Endothelial cell of umbilical vein (primary cell): ENCODE results near the gene ZNF821. TPM values are rescaled to one million over a fixed set of nuclear protein-coding genes. Genes with fewer than 3 reads are reported as not detected.
"Not testable (repeated sequence)": the region's sequence is repeated elsewhere in the genome, so short reads cannot be mapped to it uniquely, and the experiment has no call there.

ENCODE experiments used
- BruUV-seq: library from RNA; stranded (reverse); fragments of 400-500 nt; replicated peaks from 2 replicates; lab custom pipeline; 2021; lab: Mats Ljungman, UMichigan
- CTCF ChIA-PET: fragments of 300-600, 350-600 bp; sonication (Branson Sonifier 250); formaldehyde crosslinking; loops from one replicate; lab custom pipeline; 2021; ENCODE audit warnings: antibody characterized with exemption, inconsistent platforms; lab: Charles Lee
- POLR2A ChIA-PET: fragments of 300-600, 350-600 bp; sonication (Branson Sonifier 250); formaldehyde crosslinking; loops from one replicate; lab custom pipeline; 2021; ENCODE audit warnings: antibody characterized with exemption, inconsistent platforms; lab: Charles Lee
- DNase-seq: peaks from one replicate; pipeline ENCODE4 v3.0.0-alpha.2; 2011; ENCODE audit warnings: low read depth, low spot score
- FAIRE-seq: peaks from 2 replicates; lab custom pipeline; 2011; peaks lifted over from hg19 to GRCh38; lab: Jason Lieb, UNC
- H2AFZ ChIP-seq: 2 replicates; pipeline ENCODE4 v1.6.0; 2012; ENCODE audit warnings: low read depth, low read length, control low read depth, inconsistent platforms
- H3K27ac ChIP-seq: 2 replicates; pipeline ENCODE4 v1.5.1; 2011; ENCODE audit warnings: low read depth, mild to moderate bottlenecking, control low read depth, low read length, moderate library complexity; ENCODE audit not compliant: insufficient read depth
- H3K27me3 ChIP-seq, 2 experiments: 2 replicates each; pipeline versions ENCODE4 v1.6.0 to v1.6.1; 2011; ENCODE audit warnings: low read length in 2 of 2, mixed read lengths in 1 of 2; ENCODE audit not compliant: control insufficient read depth in 2 of 2, insufficient read depth in 2 of 2
- H3K36me3 ChIP-seq, 2 experiments: 2 replicates in 1 of 2; 3 replicates in 1 of 2; pipeline ENCODE4 v1.5.1; 2011; ENCODE audit warnings: low read length in 2 of 2, mild to moderate bottlenecking in 1 of 2, moderate library complexity in 1 of 2; ENCODE audit not compliant: control insufficient read depth in 2 of 2, insufficient read depth in 2 of 2; ENCODE audit errors: extremely low read depth in 1 of 2
- H3K4me1 ChIP-seq: 3 replicates; pipeline ENCODE4 v1.5.1; 2011; ENCODE audit warnings: mild to moderate bottlenecking, low read length; ENCODE audit not compliant: control insufficient read depth, insufficient read depth; ENCODE audit errors: extremely low read depth
- H3K4me2 ChIP-seq: 2 replicates; pipeline ENCODE4 v1.6.1; 2011; ENCODE audit warnings: low read length, control low read depth, mixed read lengths; ENCODE audit not compliant: insufficient read depth
- H3K4me3 ChIP-seq, 3 experiments: fragments of 200-600 bp in 1 of 3; sonication (generic), shearing (Covaris generic) in 1 of 3; replicated peaks in 1 of 3; 2 replicates each; pipeline ENCODE4 v1.5.1; 2011 to 2016; ENCODE audit warnings: control low read depth in 3 of 3, low read length in 3 of 3, mild to moderate bottlenecking in 2 of 3, inconsistent platforms in 1 of 3, low read depth in 1 of 3, moderate library complexity in 1 of 3; ENCODE audit not compliant: insufficient read depth in 1 of 3
- H3K79me2 ChIP-seq: 2 replicates; pipeline ENCODE4 v1.6.0; 2012; ENCODE audit warnings: low read length, inconsistent platforms; ENCODE audit not compliant: control insufficient read depth, insufficient read depth
- H3K9ac ChIP-seq: replicated peaks from 2 replicates; pipeline ENCODE3; 2011; ENCODE audit warnings: low read length, control low read depth; ENCODE audit not compliant: insufficient read depth; ENCODE audit errors: extremely low read depth
- H3K9me1 ChIP-seq: replicated peaks from 3 replicates; pipeline ENCODE4 v1.6.0; 2011; ENCODE audit warnings: mild to moderate bottlenecking, low read length; ENCODE audit not compliant: control insufficient read depth, insufficient read depth; ENCODE audit errors: extremely low read depth
- H3K9me3 ChIP-seq: replicated peaks from 2 replicates; pipeline ENCODE4 v1.5.1; 2012; ENCODE audit warnings: low read length, inconsistent platforms; ENCODE audit not compliant: control insufficient read depth, insufficient read depth
- H4K20me1 ChIP-seq: replicated peaks from 2 replicates; pipeline ENCODE3; 2011; ENCODE audit warnings: mild to moderate bottlenecking, low read length; ENCODE audit not compliant: control insufficient read depth, insufficient read depth; ENCODE audit errors: extremely low read depth
- EZH2 ChIP-seq: IDR thresholded peaks from 2 replicates; pipeline ENCODE4 v1.6.1; 2012; ENCODE audit warnings: borderline replicate concordance, low read depth, mild to moderate bottlenecking, moderate library complexity, low read length, inconsistent platforms; ENCODE audit not compliant: severe bottlenecking
- FOS ChIP-seq: IDR thresholded peaks from 2 replicates; pipeline ENCODE4 v1.6.1; 2011; ENCODE audit warnings: mild to moderate bottlenecking, low read length, moderate library complexity, borderline replicate concordance; ENCODE audit not compliant: insufficient read depth
- GATA2 ChIP-seq: IDR thresholded peaks from 2 replicates; pipeline ENCODE4 v1.7.0; 2011; ENCODE audit warnings: low read depth, mild to moderate bottlenecking, moderate library complexity, mixed read lengths, low read length; ENCODE audit not compliant: insufficient read length, insufficient read depth
- JUN ChIP-seq: IDR thresholded peaks from 2 replicates; pipeline ENCODE4 v1.6.1; 2011; ENCODE audit warnings: borderline replicate concordance, low read depth; ENCODE audit not compliant: insufficient read length, insufficient read depth
- MYC ChIP-seq: IDR thresholded peaks from one replicate; pipeline ENCODE4 v1.6.1; 2011; ENCODE audit warnings: mild to moderate bottlenecking, low read depth, low read length
- POLR2A ChIP-seq: IDR thresholded peaks from 2 replicates; pipeline ENCODE4 v1.6.1; 2012; ENCODE audit warnings: low read depth, mild to moderate bottlenecking, control low read depth, low read length
- POLR2AphosphoS5 ChIP-seq: IDR thresholded peaks from 2 replicates; pipeline ENCODE4 v1.6.1; 2012; ENCODE audit warnings: low read depth, mild to moderate bottlenecking, control low read depth, low read length, moderate library complexity; ENCODE audit not compliant: insufficient read depth
- dilution Hi-C: fragments of 300-500 bp; cut with MboI; formaldehyde crosslinking; loops from one replicate; pipeline ENCODE4 v1.15.0; 2019; ENCODE audit warnings: low sequenced_read_pairs; ENCODE audit not compliant: extremely low pct_ligation_motif_present
- intact Hi-C: fragments of 100-400 bp; cut with micrococcal nuclease; formaldehyde crosslinking; loops from one replicate; pipeline ENCODE4 v1.10.0; 2022
- polyA plus RNA-seq, 4 experiments: library from polyadenylated mRNA; depleted of rRNA in 3 of 4; stranded (reverse) in 3 of 4; unstranded in 1 of 4; fragments of >200 nt; gene quantifications; 2 replicates each; pipeline versions ENCODE4 v1.2.1 to v1.2.3, GENCODE V29; 2011 to 2012; ENCODE audit warnings: missing spikeins in 1 of 4
- total RNA-seq: library from RNA; stranded (reverse); gene quantifications from 2 replicates; pipeline ENCODE4 v1.2.3, GENCODE V29; 2021
- TF ChIP-seq, protein P1 (sequence below): IDR thresholded peaks from 2 replicates; pipeline ENCODE4 v1.6.1; 2011; ENCODE audit not compliant: insufficient read depth, insufficient read length
- TF ChIP-seq, protein P2 (sequence below), 2 donors: IDR thresholded peaks; 1 replicate in 1 of 2; 2 replicates in 1 of 2; pipeline ENCODE4 v1.5.1; 2011; ENCODE audit warnings: low read length in 2 of 2, mild to moderate bottlenecking in 2 of 2, moderate library complexity in 2 of 2, control low read depth in 1 of 2, inconsistent platforms in 1 of 2, low read depth in 1 of 2; ENCODE audit not compliant: insufficient read depth in 1 of 2; ENCODE audit errors: extremely low read depth in 1 of 2

The ZNF821 gene
- total and polyA plus RNA-seq, 2 donors (not counting 3 experiments of a cell fraction or from before 2014, with no cell fraction given), result 7.3 to 8.1 TPM

DNA sequence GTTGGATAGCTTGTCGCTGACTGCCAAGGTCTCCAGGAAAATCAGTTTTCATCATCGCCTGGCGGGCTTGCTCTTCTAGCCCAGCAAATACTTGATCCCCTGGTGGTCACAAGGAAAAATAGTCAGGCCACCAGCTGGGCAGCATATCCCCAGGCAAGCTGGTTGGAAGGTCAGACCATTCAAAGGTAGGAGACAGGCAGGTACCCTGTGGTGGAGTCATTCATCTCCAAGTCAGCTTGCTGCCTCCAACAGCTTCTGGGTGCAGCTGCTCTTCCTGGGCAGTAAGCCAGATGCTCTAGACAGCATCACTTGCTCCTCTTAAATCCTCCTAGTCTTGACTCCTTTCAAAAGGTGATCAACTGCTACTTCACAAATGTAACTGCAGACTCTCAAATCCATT is 16.0 kb downstream of the ZNF821 start:
- CTCF ChIA-PET, result interaction anchor here (0.7 to 1.1 kb wide), 3 partner anchors 10 to 94 kb away, joined by 3 to 6 read pairs (median 4); no protein-coding TSS in a partner anchor
- POLR2A ChIA-PET, result no interaction called here
- no peaks in the 10 kb centered on the region for H3K79me2 ChIP-seq
- FAIRE-seq (no peak), DNase-seq (no peak)
- H3K27ac ChIP-seq, result no peak overlapping the region
- dilution Hi-C loops, result no loop called here
- no peaks in the 10 kb centered on the region for H4K20me1 ChIP-seq
- H3K9ac ChIP-seq, result no peak overlapping the region
- BruUV-seq, result no TSS peak
- intact Hi-C loops, result loop anchor here (1.0 kb wide), 1 partner anchor 8 kb away; no protein-coding TSS in a partner anchor
- TF ChIP-seq EZH2 (no peak), POLR2AphosphoS5 (no peak), POLR2A (no peak), MYC (no peak), FOS (no peak), JUN (no peak), GATA2 (no peak)
- TF ChIP-seq, protein P1, sequence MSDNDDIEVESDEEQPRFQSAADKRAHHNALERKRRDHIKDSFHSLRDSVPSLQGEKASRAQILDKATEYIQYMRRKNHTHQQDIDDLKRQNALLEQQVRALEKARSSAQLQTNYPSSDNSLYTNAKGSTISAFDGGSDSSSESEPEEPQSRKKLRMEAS, result no peak
- TF ChIP-seq, protein P2, sequence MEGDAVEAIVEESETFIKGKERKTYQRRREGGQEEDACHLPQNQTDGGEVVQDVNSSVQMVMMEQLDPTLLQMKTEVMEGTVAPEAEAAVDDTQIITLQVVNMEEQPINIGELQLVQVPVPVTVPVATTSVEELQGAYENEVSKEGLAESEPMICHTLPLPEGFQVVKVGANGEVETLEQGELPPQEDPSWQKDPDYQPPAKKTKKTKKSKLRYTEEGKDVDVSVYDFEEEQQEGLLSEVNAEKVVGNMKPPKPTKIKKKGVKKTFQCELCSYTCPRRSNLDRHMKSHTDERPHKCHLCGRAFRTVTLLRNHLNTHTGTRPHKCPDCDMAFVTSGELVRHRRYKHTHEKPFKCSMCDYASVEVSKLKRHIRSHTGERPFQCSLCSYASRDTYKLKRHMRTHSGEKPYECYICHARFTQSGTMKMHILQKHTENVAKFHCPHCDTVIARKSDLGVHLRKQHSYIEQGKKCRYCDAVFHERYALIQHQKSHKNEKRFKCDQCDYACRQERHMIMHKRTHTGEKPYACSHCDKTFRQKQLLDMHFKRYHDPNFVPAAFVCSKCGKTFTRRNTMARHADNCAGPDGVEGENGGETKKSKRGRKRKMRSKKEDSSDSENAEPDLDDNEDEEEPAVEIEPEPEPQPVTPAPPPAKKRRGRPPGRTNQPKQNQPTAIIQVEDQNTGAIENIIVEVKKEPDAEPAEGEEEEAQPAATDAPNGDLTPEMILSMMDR (IDR thresholded peaks at IDR 0.05; ENCODE audit: extremely low read depth in 1 of 2, insufficient read depth in 1 of 2, low read depth in 1 of 2, low read length in 2 of 2), result no peak
- H3K9me3 ChIP-seq, result no peaks in the 10 kb centered on the region
- H3K4me3 ChIP-seq, result no peak overlapping the region
- H3K36me3 ChIP-seq, result peaks cover 4 to 11% of the 10 kb centered on the region in 2 experiments
- no peak overlapping the region for H2AFZ ChIP-seq
- no peaks in the 10 kb centered on the region for H3K4me1 ChIP-seq
- no peaks in the 10 kb centered on the region for H3K9me1 ChIP-seq
- H3K4me2 ChIP-seq, result no peak overlapping the region
- no peaks in the 10 kb centered on the region for H3K27me3 ChIP-seq

DNA sequence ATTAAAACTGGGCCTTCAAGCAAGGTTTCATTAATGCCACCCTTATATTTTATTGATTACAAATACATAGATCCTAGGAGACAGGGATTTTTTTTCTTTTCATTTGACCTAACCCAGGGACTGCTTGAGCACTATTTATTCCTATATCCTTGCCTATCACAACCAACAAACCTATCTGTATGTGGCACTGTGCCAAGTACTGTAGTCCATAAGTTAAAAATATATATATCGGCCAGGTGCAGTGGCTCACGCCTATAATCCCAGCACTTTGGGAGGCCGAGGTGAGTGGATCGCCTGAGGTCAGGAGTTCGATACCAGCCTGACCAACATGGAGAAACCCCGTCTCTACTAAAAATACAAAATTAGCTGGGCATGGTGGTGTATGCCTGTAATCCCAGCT is 16.8 kb downstream of the ZNF821 start:
- H3K4me1 ChIP-seq, DNase-seq, H3K4me3 ChIP-seq, H3K27ac ChIP-seq, H3K9me3 ChIP-seq, FAIRE-seq, H3K9ac ChIP-seq, H4K20me1 ChIP-seq, H3K27me3 ChIP-seq, H3K4me2 ChIP-seq, dilution Hi-C loops, intact Hi-C loops, H3K79me2 ChIP-seq, POLR2A ChIA-PET, H2AFZ ChIP-seq, BruUV-seq, H3K9me1 ChIP-seq: not testable (repeated sequence)
- CTCF ChIA-PET, result interaction anchor here (1.1 to 1.6 kb wide), 3 partner anchors 9 to 16 kb away, joined by 4 to 12 read pairs (median 6); no protein-coding TSS in a partner anchor
- H3K36me3 ChIP-seq, result peaks cover 4 to 11% of the 10 kb centered on the region in 2 experiments
